ENCODE results near the gene MCTP2. TPM values are rescaled to one million over a fixed set of nuclear protein-coding genes. Genes with fewer than 3 reads are reported as not detected.

Gene MCTP2
- total and polyA plus RNA-seq, 2 of the 8 experiments (the other 6 are each of a cell fraction or from before 2014, with no cell fraction given), result 3.4 to 4.5 TPM

DNA sequence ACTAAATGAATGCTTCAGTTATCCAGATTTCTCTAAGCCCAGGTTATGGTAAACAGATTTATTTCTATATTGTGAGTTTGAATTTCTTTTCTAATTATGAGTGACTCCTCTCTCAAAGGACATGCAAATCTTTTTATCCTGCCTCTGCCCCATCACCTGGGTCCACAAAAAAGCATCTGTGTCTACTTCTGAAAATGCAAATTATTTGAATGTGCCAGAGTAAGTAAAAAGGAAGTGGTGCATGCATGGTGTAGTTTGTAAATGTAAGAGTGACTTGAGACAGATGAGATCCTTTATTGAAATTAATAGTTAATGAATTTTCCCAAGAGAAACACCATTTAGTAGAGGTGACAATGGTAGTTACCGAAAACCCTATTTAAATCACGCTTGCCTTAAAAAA, 26.9 kb downstream of the MCTP2 start:
- no peak overlapping the region for H2AFZ ChIP-seq (ENCODE audit: low read length)
- no peaks in the 10 kb centered on the region for H4K20me1 ChIP-seq (replicated peaks in 1 of 2; ENCODE audit: control insufficient read depth in 1 of 2, insufficient read depth in 2 of 2, low read length in 2 of 2)
- no peaks in the 10 kb centered on the region for H3K4me1 ChIP-seq (replicated peaks in 1 of 4; ENCODE audit: control insufficient read depth in 3 of 4, insufficient read depth in 4 of 4, low read length in 3 of 4)
- H3K27me3 ChIP-seq (replicated peaks in 1 of 4; ENCODE audit: control insufficient read depth in 3 of 4, extremely low read depth in 1 of 4, insufficient read depth in 3 of 4, low read length in 3 of 4), result no peaks in the 10 kb centered on the region
- H3K9ac ChIP-seq (replicated peaks in 1 of 4; ENCODE audit: extremely low read depth in 1 of 4, low read depth in 3 of 4, low read length in 3 of 4), result no peak overlapping the region
- no peak overlapping the region for H3K4me2 ChIP-seq (ENCODE audit: insufficient read depth in 1 of 2, low read depth in 2 of 2, low read length in 2 of 2)
- H3K14ac ChIP-seq (ENCODE audit: insufficient read length), result no peak overlapping the region
- H3K56ac ChIP-seq (replicated peaks; ENCODE audit: insufficient read length, low read depth, low read length), result no peak overlapping the region
- FAIRE-seq, result no peak
- H3K27ac ChIP-seq (ENCODE audit: low read depth, low read length), result no peak overlapping the region
- H3K36me3 ChIP-seq (ENCODE audit: control insufficient read depth in 2 of 4, insufficient read depth in 4 of 4, low read length in 3 of 4), result no peaks in the 10 kb centered on the region
- H3K79me2 ChIP-seq (ENCODE audit: control insufficient read depth in 1 of 2, insufficient read depth in 2 of 2, low read length in 2 of 2), result no peaks in the 10 kb centered on the region
- 79% methylated on average over 2 of the region's 2 CpGs; no CpG with 5 or more reads in 1 of the 2 experiments for WGBS, 2 experiments (ENCODE audit: extremely low coverage in 1 of 2, insufficient coverage in 1 of 2, insufficient read length in 1 of 2, insufficient replicate concordance in 2 of 2, low coverage in 1 of 2, low lambda C conversion rate in 2 of 2, missing lambda C conversion rate in 1 of 2)
- no peaks in the 10 kb centered on the region for H3K79me1 ChIP-seq (ENCODE audit: low read depth, low read length)
- H3K23me2 ChIP-seq (ENCODE audit: low read depth, low read length), result no peaks in the 10 kb centered on the region
- no peak overlapping the region for H2BK120ac ChIP-seq (replicated peaks; ENCODE audit: low read depth, low read length)
- no peak overlapping the region for H2BK20ac ChIP-seq (ENCODE audit: low read length)
- H2BK15ac ChIP-seq (ENCODE audit: low read length), result no peak overlapping the region
- POLR2A ChIA-PET (ENCODE audit: partially characterized antibody), result no interaction called here
- H3K23ac ChIP-seq (ENCODE audit: insufficient read length), result no peak overlapping the region
- CTCF ChIA-PET (ENCODE audit: partially characterized antibody), result no interaction called here
- H4K8ac ChIP-seq (ENCODE audit: extremely low read depth, insufficient read depth, low read length), result no peak overlapping the region
- no peak overlapping the region for H3K18ac ChIP-seq (ENCODE audit: extremely low read depth, low read length)
- no peak overlapping the region for H2AK5ac ChIP-seq (ENCODE audit: low read depth, low read length)
- H4K91ac ChIP-seq (replicated peaks; ENCODE audit: insufficient read length, low read length), result no peak overlapping the region
- DNase-seq (ENCODE audit: low read depth in 1 of 2, low spot score in 2 of 2), result no peak
- no peak overlapping the region for H2BK5ac ChIP-seq (ENCODE audit: low read depth, low read length)
- no peak overlapping the region for H3K4me3 ChIP-seq (ENCODE audit: extremely low read depth in 1 of 4, insufficient read depth in 2 of 4, low read depth in 3 of 4, low read length in 4 of 4)
- no peak overlapping the region for H4K5ac ChIP-seq (ENCODE audit: insufficient read length, low read depth, low read length)
- no peaks in the 10 kb centered on the region for H3K9me3 ChIP-seq (ENCODE audit: insufficient read depth in 2 of 2, low read depth in 1 of 2, low read length in 1 of 2)
- no peak overlapping the region for H3K4ac ChIP-seq (replicated peaks; ENCODE audit: insufficient read length, low read depth, low read length)
- no peak overlapping the region for H2BK12ac ChIP-seq (ENCODE audit: low read depth, low read length)
- TF ChIP-seq SIN3A (conservative IDR thresholded peaks at IDR 0.05 in 1 of 2, IDR thresholded peaks at IDR 0.05 in 1 of 2; ENCODE audit: low read depth in 1 of 2, low read length in 2 of 2) (no peak), SIRT6 (IDR thresholded peaks at IDR 0.05; ENCODE audit: low read length) (no peak), ZNF274 (IDR thresholded peaks at IDR 0.05; ENCODE audit: borderline replicate concordance, extremely low read depth, low read length) (no peak), USF2 (IDR thresholded peaks at IDR 0.05; ENCODE audit: low read length) (no peak)
